Measurements from ENCODE around the gene PEAK1.

Gene PEAK1

GRCh38 chr15:77148191-77148590 lies 271.7 kb downstream of the PEAK1 start:
- no peak for DNase-seq
- Histone ChIP-seq H2BK12ac (ENCODE audit: low read length in 2 of 2) (no peak overlapping the region), H3K4ac (ENCODE audit: low read depth in 1 of 2, low read length in 2 of 2) (no peak overlapping the region), H2BK120ac (ENCODE audit: low read depth, low read length) (no peak overlapping the region), H3K27ac (ENCODE audit: low read length, poor library complexity, severe bottlenecking) (no peak overlapping the region), H3K4me1 (ENCODE audit: control insufficient read depth, insufficient read depth, low read depth, low read length) (peaks cover 3% of the 10 kb centered on the region), H3K23ac (ENCODE audit: low read length in 2 of 2) (no peak overlapping the region), H3K9me3 (ENCODE audit: control insufficient read depth, low read length) (no peaks in the 10 kb centered on the region), H2BK15ac (ENCODE audit: low read depth, poor library complexity, severe bottlenecking) (no peak overlapping the region), H2AFZ (ENCODE audit: low read depth, low read length) (no peak overlapping the region), H3K14ac (ENCODE audit: low read length in 2 of 2) (no peak overlapping the region), H2BK5ac (ENCODE audit: low read depth, low read length, poor library complexity, severe bottlenecking) (no peak overlapping the region), H2AK5ac (ENCODE audit: low read length, severe bottlenecking) (no peak overlapping the region), H3K4me2 (ENCODE audit: low read length, poor library complexity, severe bottlenecking) (no peak overlapping the region), H3K36me3 (ENCODE audit: control insufficient read depth in 1 of 2, insufficient read depth in 2 of 2, low read depth in 1 of 2, low read length in 2 of 2) (peaks cover 0 to 5% of the 10 kb centered on the region in 2 experiments), H3K18ac (ENCODE audit: low read depth in 1 of 2, low read length in 2 of 2) (no peak overlapping the region), H4K91ac (ENCODE audit: low read length) (no peak overlapping the region), H3K79me1 (replicated peaks; ENCODE audit: low read length, poor library complexity, severe bottlenecking) (peaks cover 2% of the 10 kb centered on the region), H4K8ac (ENCODE audit: low read length) (no peak overlapping the region), H3K9ac (ENCODE audit: low read length) (no peak overlapping the region), H3K4me3 (ENCODE audit: insufficient read depth in 1 of 2, low read depth in 1 of 2, low read length in 2 of 2) (no peak overlapping the region), H3K27me3 (ENCODE audit: control insufficient read depth in 1 of 2, insufficient read depth in 1 of 2, low read length in 2 of 2) (no peaks in the 10 kb centered on the region)
- no CpG with 5 or more reads among the region's 2 CpGs for WGBS

GRCh38 chr15:77145370-77145769 lies 274.5 kb downstream of the PEAK1 start:
- H2AFZ ChIP-seq (ENCODE audit: low read depth, low read length) = no peak overlapping the region
- peak overlapping the region; percentile 62 to 82 for H3K4ac ChIP-seq (ENCODE audit: low read depth in 1 of 2, low read length in 2 of 2)
- peak overlapping the region; percentile 95 for H3K27ac ChIP-seq (ENCODE audit: low read length, poor library complexity, severe bottlenecking)
- H3K4me3 ChIP-seq (ENCODE audit: insufficient read depth in 1 of 2, low read depth in 1 of 2, low read length in 2 of 2) = no peak overlapping the region
- H3K9ac ChIP-seq (ENCODE audit: low read length) = peak overlapping the region; percentile 40
- H4K8ac ChIP-seq (ENCODE audit: low read length) = no peak overlapping the region
- no peak overlapping the region for H3K4me2 ChIP-seq (ENCODE audit: low read length, poor library complexity, severe bottlenecking)
- H3K4me1 ChIP-seq (ENCODE audit: control insufficient read depth, insufficient read depth, low read depth, low read length) = peaks cover 3% of the 10 kb centered on the region
- peak overlapping the region; percentile 47 for H4K91ac ChIP-seq (ENCODE audit: low read length)
- no peak overlapping the region for H2BK15ac ChIP-seq (ENCODE audit: low read depth, poor library complexity, severe bottlenecking)
- no peak overlapping the region for H3K23ac ChIP-seq (ENCODE audit: low read length in 2 of 2)
- peaks cover 0 to 22% of the 10 kb centered on the region in 2 experiments for H3K36me3 ChIP-seq (ENCODE audit: control insufficient read depth in 1 of 2, insufficient read depth in 2 of 2, low read depth in 1 of 2, low read length in 2 of 2)
- 50% methylated on average over 1 of the region's 1 CpG for WGBS
- H2BK5ac ChIP-seq (ENCODE audit: low read depth, low read length, poor library complexity, severe bottlenecking) = peak overlapping the region; percentile 58
- no peaks in the 10 kb centered on the region for H3K27me3 ChIP-seq (ENCODE audit: control insufficient read depth in 1 of 2, insufficient read depth in 1 of 2, low read length in 2 of 2)
- no peak overlapping the region for H3K14ac ChIP-seq (ENCODE audit: low read length in 2 of 2)
- no peak overlapping the region for H2BK120ac ChIP-seq (ENCODE audit: low read depth, low read length)
- H3K79me1 ChIP-seq (replicated peaks; ENCODE audit: low read length, poor library complexity, severe bottlenecking) = peaks cover 4% of the 10 kb centered on the region
- H2BK12ac ChIP-seq (ENCODE audit: low read length in 2 of 2) = no peak overlapping the region
- peak; percentile 9 for DNase-seq
- H2AK5ac ChIP-seq (ENCODE audit: low read length, severe bottlenecking) = peak overlapping the region; percentile 93
- peak overlapping the region; percentile 5 to 66 for H3K18ac ChIP-seq (ENCODE audit: low read depth in 1 of 2, low read length in 2 of 2)
- peaks cover 22% of the 10 kb centered on the region for H3K9me3 ChIP-seq (ENCODE audit: control insufficient read depth, low read length)

GRCh38 chr15:77144492-77145070 lies 275.3 kb downstream of the PEAK1 start:
- no peak overlapping the region for H4K91ac ChIP-seq (ENCODE audit: low read length)
- DNase-seq = peak; percentile 92
- H4K8ac ChIP-seq (ENCODE audit: low read length) = peak overlapping the region; percentile 16
- H3K27me3 ChIP-seq (ENCODE audit: control insufficient read depth in 1 of 2, insufficient read depth in 1 of 2, low read length in 2 of 2) = no peaks in the 10 kb centered on the region
- H3K9ac ChIP-seq (ENCODE audit: low read length) = peak overlapping the region; percentile 40
- WGBS = 9% methylated on average over 4 of the region's 4 CpGs
- H3K4me1 ChIP-seq (ENCODE audit: control insufficient read depth, insufficient read depth, low read depth, low read length) = peaks cover 3% of the 10 kb centered on the region
- H3K79me1 ChIP-seq (replicated peaks; ENCODE audit: low read length, poor library complexity, severe bottlenecking) = peaks cover 4% of the 10 kb centered on the region
- peak overlapping the region; percentile 50 for H2BK5ac ChIP-seq (ENCODE audit: low read depth, low read length, poor library complexity, severe bottlenecking)
- peak overlapping the region in 1 of 2 experiments; percentile 13 for H3K4me3 ChIP-seq (ENCODE audit: insufficient read depth in 1 of 2, low read depth in 1 of 2, low read length in 2 of 2)
- H3K23ac ChIP-seq (ENCODE audit: low read length in 2 of 2) = no peak overlapping the region
- no peak overlapping the region for H2BK120ac ChIP-seq (ENCODE audit: low read depth, low read length)
- H2BK12ac ChIP-seq (ENCODE audit: low read length in 2 of 2) = peak overlapping the region in 1 of 2 experiments; percentile 20
- H3K9me3 ChIP-seq (ENCODE audit: control insufficient read depth, low read length) = peaks cover 30% of the 10 kb centered on the region
- peaks cover 0 to 26% of the 10 kb centered on the region in 2 experiments for H3K36me3 ChIP-seq (ENCODE audit: control insufficient read depth in 1 of 2, insufficient read depth in 2 of 2, low read depth in 1 of 2, low read length in 2 of 2)
- no peak overlapping the region for H2BK15ac ChIP-seq (ENCODE audit: low read depth, poor library complexity, severe bottlenecking)
- no peak overlapping the region for H3K4ac ChIP-seq (ENCODE audit: low read depth in 1 of 2, low read length in 2 of 2)
- no peak overlapping the region for H3K14ac ChIP-seq (ENCODE audit: low read length in 2 of 2)
- H3K18ac ChIP-seq (ENCODE audit: low read depth in 1 of 2, low read length in 2 of 2) = peak overlapping the region; percentile 69 to 89
- no peak overlapping the region for H2AK5ac ChIP-seq (ENCODE audit: low read length, severe bottlenecking)
- no peak overlapping the region for H3K4me2 ChIP-seq (ENCODE audit: low read length, poor library complexity, severe bottlenecking)
- no peak overlapping the region for H2AFZ ChIP-seq (ENCODE audit: low read depth, low read length)
- peak overlapping the region; percentile 95 for H3K27ac ChIP-seq (ENCODE audit: low read length, poor library complexity, severe bottlenecking)

GRCh38 chr15:77144026-77144425 lies 275.9 kb downstream of the PEAK1 start:
- peak overlapping the region; percentile 50 for H2BK5ac ChIP-seq (ENCODE audit: low read depth, low read length, poor library complexity, severe bottlenecking)
- peak overlapping the region; percentile 79 for H2AK5ac ChIP-seq (ENCODE audit: low read length, severe bottlenecking)
- H3K27ac ChIP-seq (ENCODE audit: low read length, poor library complexity, severe bottlenecking) = peak overlapping the region; percentile 95
- WGBS = 40% methylated on average over 1 of the region's 2 CpGs
- DNase-seq = peak; percentile 56
- peaks cover 3% of the 10 kb centered on the region for H3K4me1 ChIP-seq (ENCODE audit: control insufficient read depth, insufficient read depth, low read depth, low read length)
- H3K9me3 ChIP-seq (ENCODE audit: control insufficient read depth, low read length) = peaks cover 36% of the 10 kb centered on the region
- H4K91ac ChIP-seq (ENCODE audit: low read length) = no peak overlapping the region
- H3K4me3 ChIP-seq (ENCODE audit: insufficient read depth in 1 of 2, low read depth in 1 of 2, low read length in 2 of 2) = peak overlapping the region in 1 of 2 experiments; percentile 13
- peak overlapping the region; percentile 33 for H3K4me2 ChIP-seq (ENCODE audit: low read length, poor library complexity, severe bottlenecking)
- H2BK120ac ChIP-seq (ENCODE audit: low read depth, low read length) = no peak overlapping the region
- peaks cover 5% of the 10 kb centered on the region for H3K79me1 ChIP-seq (replicated peaks; ENCODE audit: low read length, poor library complexity, severe bottlenecking)
- H4K8ac ChIP-seq (ENCODE audit: low read length) = peak overlapping the region; percentile 16
- H3K18ac ChIP-seq (ENCODE audit: low read depth in 1 of 2, low read length in 2 of 2) = peak overlapping the region; percentile 69 to 89
- peak overlapping the region in 1 of 2 experiments; percentile 20 for H2BK12ac ChIP-seq (ENCODE audit: low read length in 2 of 2)
- H3K27me3 ChIP-seq (ENCODE audit: control insufficient read depth in 1 of 2, insufficient read depth in 1 of 2, low read length in 2 of 2) = no peaks in the 10 kb centered on the region
- H3K36me3 ChIP-seq (ENCODE audit: control insufficient read depth in 1 of 2, insufficient read depth in 2 of 2, low read depth in 1 of 2, low read length in 2 of 2) = peaks cover 0 to 30% of the 10 kb centered on the region in 2 experiments
- H2AFZ ChIP-seq (ENCODE audit: low read depth, low read length) = no peak overlapping the region
- H3K4ac ChIP-seq (ENCODE audit: low read depth in 1 of 2, low read length in 2 of 2) = no peak overlapping the region
- H3K9ac ChIP-seq (ENCODE audit: low read length) = peak overlapping the region; percentile 40
- H2BK15ac ChIP-seq (ENCODE audit: low read depth, poor library complexity, severe bottlenecking) = no peak overlapping the region
- no peak overlapping the region for H3K14ac ChIP-seq (ENCODE audit: low read length in 2 of 2)
- no peak overlapping the region for H3K23ac ChIP-seq (ENCODE audit: low read length in 2 of 2)

Measured in mesenchymal stem cell (in vitro differentiated cells and primary cell).